ENCODE measurements around the gene RASSF8.

DNA sequence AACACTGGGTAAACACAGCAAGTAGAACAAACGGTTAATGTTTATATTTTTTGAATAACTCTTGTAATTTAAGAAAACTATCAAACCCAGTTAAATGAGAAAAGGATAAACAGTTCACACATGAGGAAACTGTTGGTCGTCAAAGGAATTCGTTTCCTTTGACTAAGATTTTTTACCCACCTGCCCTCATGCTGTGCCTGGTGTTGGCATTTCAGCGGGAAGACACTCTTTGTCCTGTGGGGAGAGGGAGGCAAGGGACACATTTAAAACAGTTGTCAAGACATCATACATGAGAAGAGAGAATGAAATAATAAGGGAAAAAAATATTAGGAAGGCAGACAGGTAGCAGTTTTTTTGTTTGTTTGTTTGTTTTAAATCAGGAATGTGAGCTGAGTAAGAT is 95.9 kb downstream of the RASSF8 start:
- TF ChIP-seq ZC3H10 (CRISPR knock-in tag; IDR thresholded peaks at IDR 0.05) (no peak), TSHZ2 (CRISPR knock-in tag; IDR thresholded peaks at IDR 0.05) (no peak), ZFP3 (CRISPR knock-in tag; IDR thresholded peaks at IDR 0.05) (no peak), CSDC2 (CRISPR knock-in tag; IDR thresholded peaks at IDR 0.05) (no peak), ZNF8 (CRISPR knock-in tag; IDR thresholded peaks at IDR 0.05) (no peak), TCF4 (CRISPR knock-in tag; IDR thresholded peaks at IDR 0.05; ENCODE audit: borderline replicate concordance) (no peak), RARB (CRISPR knock-in tag; IDR thresholded peaks at IDR 0.05) (no peak), ARNTL (CRISPR knock-in tag; IDR thresholded peaks at IDR 0.05; ENCODE audit: borderline replicate concordance, low read depth) (no peak), GLIS3 (CRISPR knock-in tag; IDR thresholded peaks at IDR 0.05) (no peak), CREB5 (CRISPR knock-in tag; IDR thresholded peaks at IDR 0.05; ENCODE audit: low read depth) (no peak), ZFP30 (CRISPR knock-in tag; IDR thresholded peaks at IDR 0.05) (no peak)

Data from SK-N-SH treated with all-trans-retinoic acid at 6 μM for 48 hours (cell line).